GM23338 (cell line): ENCODE results near the gene MAPK9.

Source experiments
- CREB1 ChIP-seq: fragments of 250-450 bp; sonication (Bioruptor Pico); IDR thresholded peaks from 2 replicates; pipeline ENCODE4 v1.5.0; 2020; ENCODE audit warnings: low read depth, mild to moderate bottlenecking, moderate library complexity
- EZH2 ChIP-seq: fragments of 200-600 bp; sonication (generic); IDR thresholded peaks from one replicate; pipeline ENCODE4 v1.8.0; 2017; ENCODE audit warnings: antibody characterized with exemption, mild to moderate bottlenecking, low read depth; ENCODE audit not compliant: unreplicated experiment
- EZH2phosphoT487 ChIP-seq: fragments of 200-600 bp; sonication (generic); IDR thresholded peaks from one replicate; pipeline ENCODE4 v1.8.1; 2018; ENCODE audit warnings: antibody characterized with exemption; ENCODE audit not compliant: unreplicated experiment
- JUNB ChIP-seq: IDR thresholded peaks from one replicate; pipeline ENCODE4 v1.6.1; 2016; ENCODE audit warnings: antibody characterized with exemption; ENCODE audit not compliant: unreplicated experiment
- POLR2AphosphoS5 ChIP-seq: IDR thresholded peaks from 2 replicates; pipeline ENCODE4 v1.6.1; 2016; ENCODE audit warnings: antibody characterized with exemption, low read depth
- ZNF331 ChIP-seq: fragments of 250-450 bp; sonication (Bioruptor Pico); IDR thresholded peaks from 2 replicates; pipeline ENCODE4 v1.5.0; 2020; ENCODE audit warnings: low read depth, mild to moderate bottlenecking, moderate library complexity
- TF ChIP-seq, protein P1 (sequence below), 2 experiments: fragments of 200-600 bp in 1 of 2; sonication (generic) in 1 of 2; conservative IDR thresholded peaks; 2 replicates each; pipeline versions ENCODE4 v1.5.1 to v1.6.1; 2016 to 2017; ENCODE audit warnings: antibody characterized with exemption in 2 of 2, low read depth in 2 of 2, mild to moderate bottlenecking in 2 of 2, moderate library complexity in 1 of 2
- TF ChIP-seq, protein P2 (sequence below): IDR thresholded peaks from one replicate; pipeline ENCODE4 v1.6.1; 2018; ENCODE audit warnings: antibody characterized with exemption; ENCODE audit not compliant: unreplicated experiment

DNA sequence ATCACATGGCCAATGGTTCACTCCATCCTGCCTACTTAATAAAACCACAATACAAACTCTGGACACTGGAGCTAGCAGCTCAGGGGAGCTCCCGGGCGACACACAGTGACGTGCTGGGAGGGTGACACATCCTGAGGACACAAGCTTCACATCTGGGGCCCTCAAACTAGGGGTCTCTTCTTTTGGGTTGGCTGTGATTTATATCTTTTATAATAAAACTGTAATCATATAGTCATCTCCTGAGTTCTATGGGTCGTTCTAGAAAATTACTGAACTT lies 12.1 kb upstream of the MAPK9 start:
- TF ChIP-seq, protein P1, sequence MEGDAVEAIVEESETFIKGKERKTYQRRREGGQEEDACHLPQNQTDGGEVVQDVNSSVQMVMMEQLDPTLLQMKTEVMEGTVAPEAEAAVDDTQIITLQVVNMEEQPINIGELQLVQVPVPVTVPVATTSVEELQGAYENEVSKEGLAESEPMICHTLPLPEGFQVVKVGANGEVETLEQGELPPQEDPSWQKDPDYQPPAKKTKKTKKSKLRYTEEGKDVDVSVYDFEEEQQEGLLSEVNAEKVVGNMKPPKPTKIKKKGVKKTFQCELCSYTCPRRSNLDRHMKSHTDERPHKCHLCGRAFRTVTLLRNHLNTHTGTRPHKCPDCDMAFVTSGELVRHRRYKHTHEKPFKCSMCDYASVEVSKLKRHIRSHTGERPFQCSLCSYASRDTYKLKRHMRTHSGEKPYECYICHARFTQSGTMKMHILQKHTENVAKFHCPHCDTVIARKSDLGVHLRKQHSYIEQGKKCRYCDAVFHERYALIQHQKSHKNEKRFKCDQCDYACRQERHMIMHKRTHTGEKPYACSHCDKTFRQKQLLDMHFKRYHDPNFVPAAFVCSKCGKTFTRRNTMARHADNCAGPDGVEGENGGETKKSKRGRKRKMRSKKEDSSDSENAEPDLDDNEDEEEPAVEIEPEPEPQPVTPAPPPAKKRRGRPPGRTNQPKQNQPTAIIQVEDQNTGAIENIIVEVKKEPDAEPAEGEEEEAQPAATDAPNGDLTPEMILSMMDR (conservative IDR thresholded peaks at IDR 0.05; ENCODE audit: low read depth in 2 of 2): no peak
- TF ChIP-seq EZH2phosphoT487 (no peak), EZH2 (no peak), POLR2AphosphoS5 (no peak), CREB1 (CRISPR knock-in tag) (no peak), JUNB (no peak), ZNF331 (CRISPR knock-in tag) (no peak)
- TF ChIP-seq, protein P2, sequence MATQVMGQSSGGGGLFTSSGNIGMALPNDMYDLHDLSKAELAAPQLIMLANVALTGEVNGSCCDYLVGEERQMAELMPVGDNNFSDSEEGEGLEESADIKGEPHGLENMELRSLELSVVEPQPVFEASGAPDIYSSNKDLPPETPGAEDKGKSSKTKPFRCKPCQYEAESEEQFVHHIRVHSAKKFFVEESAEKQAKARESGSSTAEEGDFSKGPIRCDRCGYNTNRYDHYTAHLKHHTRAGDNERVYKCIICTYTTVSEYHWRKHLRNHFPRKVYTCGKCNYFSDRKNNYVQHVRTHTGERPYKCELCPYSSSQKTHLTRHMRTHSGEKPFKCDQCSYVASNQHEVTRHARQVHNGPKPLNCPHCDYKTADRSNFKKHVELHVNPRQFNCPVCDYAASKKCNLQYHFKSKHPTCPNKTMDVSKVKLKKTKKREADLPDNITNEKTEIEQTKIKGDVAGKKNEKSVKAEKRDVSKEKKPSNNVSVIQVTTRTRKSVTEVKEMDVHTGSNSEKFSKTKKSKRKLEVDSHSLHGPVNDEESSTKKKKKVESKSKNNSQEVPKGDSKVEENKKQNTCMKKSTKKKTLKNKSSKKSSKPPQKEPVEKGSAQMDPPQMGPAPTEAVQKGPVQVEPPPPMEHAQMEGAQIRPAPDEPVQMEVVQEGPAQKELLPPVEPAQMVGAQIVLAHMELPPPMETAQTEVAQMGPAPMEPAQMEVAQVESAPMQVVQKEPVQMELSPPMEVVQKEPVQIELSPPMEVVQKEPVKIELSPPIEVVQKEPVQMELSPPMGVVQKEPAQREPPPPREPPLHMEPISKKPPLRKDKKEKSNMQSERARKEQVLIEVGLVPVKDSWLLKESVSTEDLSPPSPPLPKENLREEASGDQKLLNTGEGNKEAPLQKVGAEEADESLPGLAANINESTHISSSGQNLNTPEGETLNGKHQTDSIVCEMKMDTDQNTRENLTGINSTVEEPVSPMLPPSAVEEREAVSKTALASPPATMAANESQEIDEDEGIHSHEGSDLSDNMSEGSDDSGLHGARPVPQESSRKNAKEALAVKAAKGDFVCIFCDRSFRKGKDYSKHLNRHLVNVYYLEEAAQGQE: no peak
